K562 (cell line): ENCODE results near the gene ATE1. TPM values are rescaled to one million over a fixed set of nuclear protein-coding genes. Genes with fewer than 3 reads are reported as not detected.

Experiments used
- ATAC-seq: fragments of 200-7000 bp; cut with Tn5 transposase; 3 replicates; pipeline ENCODE4 v1.9.1; 2020; ENCODE audit warnings: moderate library complexity
- BruUV-seq: library from RNA; stranded (reverse); fragments of 400-500 nt; replicated peaks from 2 replicates; lab custom pipeline; 2021; lab: Mats Ljungman, UMichigan
- CTCF ChIA-PET: fragments of 300-600 bp; formaldehyde crosslinking; extraction: SDS; loops from one replicate; lab custom pipeline; 2021; ENCODE audit warnings: low intra/inter-chr PET ratio; lab: Yijun Ruan, JAX
- POLR2A ChIA-PET: fragments of 300-600, 350-650 bp; sonication (Branson Sonifier 250); formaldehyde crosslinking; extraction: SDS; loops from one replicate; lab custom pipeline; 2021; ENCODE audit warnings: antibody characterized with exemption, inconsistent platforms; lab: Yijun Ruan, JAX
- DNase-seq, 4 experiments: peaks; one replicate each; pipeline versions ENCODE4 v3.0.0 to v3.0.0-alpha.2; 2011 to 2018; ENCODE audit warnings: low spot score in 3 of 4, mixed read lengths in 3 of 4; ENCODE audit errors: extremely low read depth in 1 of 4
- FAIRE-seq: peaks from 2 replicates; lab custom pipeline; 2011; peaks lifted over from hg19 to GRCh38; lab: Jason Lieb, UNC
- H2AFZ ChIP-seq: 2 replicates; pipeline ENCODE4 v1.6.0; 2011; ENCODE audit warnings: low read depth, low read length, control low read depth, inconsistent platforms
- H3K27ac ChIP-seq: fragments of 200-600 bp; 3 replicates; pipeline ENCODE4 v1.8.0; 2011; ENCODE audit warnings: low read depth, mild to moderate bottlenecking, control low read depth, inconsistent platforms, low read length, moderate library complexity, mixed read lengths; ENCODE audit errors: extremely low read depth
- H3K27me3 ChIP-seq, 2 experiments: fragments of 300-600 bp in 1 of 2; 2 replicates in 1 of 2; 3 replicates in 1 of 2; pipeline versions ENCODE4 v1.6.0 to v1.8.0; 2011; ENCODE audit warnings: inconsistent platforms in 2 of 2, low read length in 2 of 2, mild to moderate bottlenecking in 1 of 2, mixed read lengths in 1 of 2, moderate library complexity in 1 of 2; ENCODE audit not compliant: control insufficient read depth in 2 of 2, insufficient read depth in 2 of 2
- H3K36me3 ChIP-seq: fragments of 300-600 bp; 3 replicates; pipeline ENCODE4 v1.8.0; 2011; ENCODE audit warnings: mild to moderate bottlenecking, low read length, inconsistent platforms; ENCODE audit not compliant: control insufficient read depth, insufficient read depth
- H3K4me1 ChIP-seq, 2 experiments: fragments of 200-600 bp in 1 of 2; replicated peaks in 1 of 2; 2 replicates in 1 of 2; 3 replicates in 1 of 2; pipeline versions ENCODE4 v1.5.1 to v1.8.0; 2011; ENCODE audit warnings: inconsistent platforms in 2 of 2, low read length in 2 of 2, mild to moderate bottlenecking in 1 of 2, mixed read lengths in 1 of 2, moderate library complexity in 1 of 2; ENCODE audit not compliant: control insufficient read depth in 2 of 2, insufficient read depth in 2 of 2
- H3K4me2 ChIP-seq: 2 replicates; pipeline ENCODE4 v1.6.1; 2011; ENCODE audit warnings: low read length, control low read depth, inconsistent platforms, mixed read lengths; ENCODE audit not compliant: insufficient read depth
- H3K4me3 ChIP-seq: fragments of 200-600 bp; sonication (generic), shearing (Covaris generic); 2 replicates; pipeline ENCODE4 v1.5.1; 2016; ENCODE audit warnings: control low read depth, inconsistent platforms
- H3K79me2 ChIP-seq: fragments of 200-600 bp; 3 replicates; pipeline ENCODE4 v1.8.0; 2011; ENCODE audit warnings: low read length, inconsistent platforms; ENCODE audit not compliant: control insufficient read depth, insufficient read depth
- H3K9ac ChIP-seq, 2 experiments: 2 replicates each; pipeline versions ENCODE4 v1.6.0 to v1.6.1; 2011; ENCODE audit warnings: low read depth in 2 of 2, low read length in 2 of 2, control low read depth in 1 of 2, inconsistent platforms in 1 of 2, mild to moderate bottlenecking in 1 of 2, mixed read lengths in 1 of 2; ENCODE audit not compliant: insufficient read depth in 1 of 2
- H3K9me1 ChIP-seq: one replicate; pipeline ENCODE4 v1.6.0; 2011; ENCODE audit warnings: inconsistent platforms, mild to moderate bottlenecking, low read length, moderate library complexity; ENCODE audit not compliant: control insufficient read depth, insufficient read depth
- H3K9me3 ChIP-seq: replicated peaks from 2 replicates; pipeline ENCODE4 v1.5.1; 2011; ENCODE audit warnings: low read depth, low read length, inconsistent platforms; ENCODE audit not compliant: control insufficient read depth, insufficient read depth
- H4K20me1 ChIP-seq: replicated peaks from 2 replicates; pipeline ENCODE4 v1.6.1; 2011; ENCODE audit warnings: low read length, inconsistent platforms, mixed read lengths; ENCODE audit not compliant: control insufficient read depth, insufficient read depth
- BHLHE40 ChIP-seq: IDR thresholded peaks from 2 replicates; pipeline ENCODE4 v1.6.1; 2011; ENCODE audit warnings: low read length, improper control_type of control experiment
- CBFA2T2 ChIP-seq: fragments of 450-650 bp; conservative IDR thresholded peaks from 2 replicates; pipeline ENCODE4 v1.6.1; 2017; ENCODE audit warnings: mild to moderate bottlenecking
- HNRNPL ChIP-seq: fragments of 200-400 bp; formaldehyde crosslinking; IDR thresholded peaks from 2 replicates; pipeline ENCODE4 v1.6.1; 2017; ENCODE audit warnings: low read depth, mild to moderate bottlenecking, low read length
- NONO ChIP-seq, 2 experiments: fragments of 200-400 bp in 1 of 2; fragments of 450-650 bp in 1 of 2; formaldehyde crosslinking in 1 of 2; IDR thresholded peaks; 2 replicates each; pipeline ENCODE4 v1.6.1; 2017; ENCODE audit warnings: low read depth in 2 of 2, mild to moderate bottlenecking in 2 of 2, moderate library complexity in 2 of 2, low read length in 1 of 2
- PHTF2 ChIP-seq: fragments of 250-450 bp; sonication (Bioruptor Pico); IDR thresholded peaks from 2 replicates; pipeline ENCODE4 v1.5.0; 2021; ENCODE audit warnings: mild to moderate bottlenecking
- RCOR1 ChIP-seq, 2 experiments: IDR thresholded peaks; 2 replicates each; pipeline ENCODE4 v1.6.1; 2012; ENCODE audit warnings: low read depth in 2 of 2, low read length in 2 of 2, borderline replicate concordance in 1 of 2, improper control_type of control experiment in 1 of 2
- SUPT5H ChIP-seq: fragments of 450-650 bp; IDR thresholded peaks from 2 replicates; pipeline ENCODE4 v1.6.1; 2016
- YBX1 ChIP-seq: fragments of 450-650 bp; IDR thresholded peaks from 2 replicates; pipeline ENCODE4 v1.7.1; 2016; ENCODE audit warnings: mild to moderate bottlenecking
- ZNF75A ChIP-seq: fragments of 450-650 bp; formaldehyde crosslinking; IDR thresholded peaks from 2 replicates; pipeline ENCODE4 v1.4.0; 2020; ENCODE audit warnings: mild to moderate bottlenecking
- ZNF778 ChIP-seq: fragments of 450-650 bp; formaldehyde crosslinking; IDR thresholded peaks from 2 replicates; pipeline ENCODE4 v1.4.0; 2020; ENCODE audit warnings: mild to moderate bottlenecking, moderate library complexity
- ZSCAN29 ChIP-seq: fragments of 450-650 bp; IDR thresholded peaks from 2 replicates; pipeline ENCODE4 v1.6.1; 2017
- WGBS: fragments of 100-300 bp; shearing (Covaris generic); methylation state at CpG from one replicate; pipeline ENCODE4 v1.1.6; 2016; ENCODE audit warnings: low coverage, mixed read lengths; ENCODE audit not compliant: insufficient coverage; ENCODE audit errors: missing lambda C conversion rate; 5-methylcytosine and 5-hydroxymethylcytosine counted together
- in situ Hi-C: fragments of 300-500 bp; cut with MboI; formaldehyde crosslinking; loops from 4 replicates; pipeline ENCODE4 v1.15.0; 2018; ENCODE audit warnings: inconsistent platforms, mixed read lengths
- intact Hi-C: fragments of 100-400 bp; cut with micrococcal nuclease; formaldehyde crosslinking; loops from 2 replicates; pipeline ENCODE4 v1.14.2; 2022
- polyA plus RNA-seq, 8 experiments: library from polyadenylated mRNA; depleted of rRNA in 4 of 8; stranded (reverse) in 5 of 8; unstranded in 3 of 8; fragments of >200 nt; fragmentation: Nextera tagmentation in 2 of 8; fragmentation: Illumina TruSeq in 1 of 8; extraction: Ambion mirVana in 2 of 8; extraction: Trizol in 1 of 8; gene quantifications; 2 replicates each; pipeline versions ENCODE4 v1.2.1 to v1.2.3, GENCODE V29; 2011 to 2014; ENCODE audit warnings: inconsistent platforms in 1 of 8, missing spikeins in 1 of 8
- total RNA-seq, 7 experiments: library from RNA; depleted of rRNA in 6 of 7; stranded (reverse); fragments of >200 nt in 6 of 7; fragmentation: Illumina TruSeq in 2 of 7; extraction: Trizol in 2 of 7; gene quantifications; 2 replicates each; pipeline versions ENCODE4 v1.2.1 to v1.2.3, GENCODE V29; 2011 to 2021; ENCODE audit warnings: low replicate concordance in 1 of 7
- TF ChIP-seq, protein P1 (sequence below): IDR thresholded peaks from 3 replicates; pipeline ENCODE4 v1.6.1; 2011; ENCODE audit warnings: borderline replicate concordance, mild to moderate bottlenecking; ENCODE audit not compliant: insufficient read length, insufficient read depth
- TF ChIP-seq, protein P2 (sequence below): fragments of 200-600 bp; sonication (generic); IDR thresholded peaks from one replicate; pipeline ENCODE4 v1.6.1; 2012; ENCODE audit warnings: mild to moderate bottlenecking, low read depth, low read length, inconsistent platforms

ATE1 gene
- total and polyA plus RNA-seq, 9 of the 15 experiments (the other 6 are each of a cell fraction or from before 2014, with no cell fraction given): 3.0 to 14.2 (median 8.8) TPM

DNA sequence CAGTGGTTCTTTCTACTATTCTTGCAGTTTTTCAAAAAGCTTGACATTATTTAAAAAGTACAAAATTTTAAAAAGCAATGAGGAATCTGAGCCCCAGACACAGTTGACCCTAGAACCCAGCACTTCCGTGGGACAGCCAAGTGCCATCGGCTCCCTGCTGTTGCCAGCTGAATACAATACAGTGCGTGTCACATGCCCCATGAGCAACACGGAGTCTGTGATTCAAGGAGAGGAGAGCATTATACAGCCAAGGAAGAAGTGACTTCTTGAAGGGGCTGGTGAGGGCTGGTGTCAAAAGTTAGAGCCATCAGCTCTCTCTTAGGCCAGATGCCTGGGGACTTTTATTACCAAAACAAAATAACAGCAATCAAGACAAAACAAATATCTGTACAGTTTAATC lies 206.6 kb downstream of the ATE1 start:
- ChIA-PET POLR2A (interaction anchor here (1.4 kb wide), 1 partner anchor 40 kb away, joined by 3 read pairs; no protein-coding TSS in a partner anchor), CTCF (no interaction called here)
- no peaks in the 10 kb centered on the region for H3K4me1 ChIP-seq
- 3% methylated on average over 4 of the region's 4 CpGs for WGBS
- peaks cover under 1 to 7% of the 10 kb centered on the region in 2 experiments; a peak in 3 of 5 replicates for H3K27me3 ChIP-seq
- no peaks in the 10 kb centered on the region for H3K36me3 ChIP-seq
- no peak for ATAC-seq
- H3K79me2 ChIP-seq: no peaks in the 10 kb centered on the region
- BruUV-seq: no TSS peak
- H3K4me3 ChIP-seq: no peak overlapping the region
- H2AFZ ChIP-seq: no peak overlapping the region
- no peaks in the 10 kb centered on the region for H3K9me1 ChIP-seq
- intact Hi-C loops (no loop called here), in situ Hi-C loops (no loop called here)
- H3K9me3 ChIP-seq: no peaks in the 10 kb centered on the region
- no peaks in the 10 kb centered on the region for H4K20me1 ChIP-seq
- H3K4me2 ChIP-seq: no peak overlapping the region
- no peak overlapping the region for H3K9ac ChIP-seq
- no peak for FAIRE-seq
- no peak overlapping the region for H3K27ac ChIP-seq
- no peak for DNase-seq
- TF ChIP-seq SUPT5H (no peak), ZNF778 (CRISPR knock-in tag) (no peak), YBX1 (no peak), BHLHE40 (no peak), CBFA2T2 (no peak), RCOR1 (IDR thresholded peaks at IDR 0.05; ENCODE audit: borderline replicate concordance in 1 of 2, low read depth in 2 of 2, low read length in 2 of 2) (no peak), PHTF2 (CRISPR knock-in tag) (no peak), NONO (IDR thresholded peaks at IDR 0.05; ENCODE audit: low read depth in 2 of 2, low read length in 1 of 2) (no peak), ZNF75A (CRISPR knock-in tag) (no peak), ZSCAN29 (no peak), HNRNPL (no peak)
- TF ChIP-seq, protein P1, sequence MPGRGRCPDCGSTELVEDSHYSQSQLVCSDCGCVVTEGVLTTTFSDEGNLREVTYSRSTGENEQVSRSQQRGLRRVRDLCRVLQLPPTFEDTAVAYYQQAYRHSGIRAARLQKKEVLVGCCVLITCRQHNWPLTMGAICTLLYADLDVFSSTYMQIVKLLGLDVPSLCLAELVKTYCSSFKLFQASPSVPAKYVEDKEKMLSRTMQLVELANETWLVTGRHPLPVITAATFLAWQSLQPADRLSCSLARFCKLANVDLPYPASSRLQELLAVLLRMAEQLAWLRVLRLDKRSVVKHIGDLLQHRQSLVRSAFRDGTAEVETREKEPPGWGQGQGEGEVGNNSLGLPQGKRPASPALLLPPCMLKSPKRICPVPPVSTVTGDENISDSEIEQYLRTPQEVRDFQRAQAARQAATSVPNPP: no peak
- TF ChIP-seq, protein P2, sequence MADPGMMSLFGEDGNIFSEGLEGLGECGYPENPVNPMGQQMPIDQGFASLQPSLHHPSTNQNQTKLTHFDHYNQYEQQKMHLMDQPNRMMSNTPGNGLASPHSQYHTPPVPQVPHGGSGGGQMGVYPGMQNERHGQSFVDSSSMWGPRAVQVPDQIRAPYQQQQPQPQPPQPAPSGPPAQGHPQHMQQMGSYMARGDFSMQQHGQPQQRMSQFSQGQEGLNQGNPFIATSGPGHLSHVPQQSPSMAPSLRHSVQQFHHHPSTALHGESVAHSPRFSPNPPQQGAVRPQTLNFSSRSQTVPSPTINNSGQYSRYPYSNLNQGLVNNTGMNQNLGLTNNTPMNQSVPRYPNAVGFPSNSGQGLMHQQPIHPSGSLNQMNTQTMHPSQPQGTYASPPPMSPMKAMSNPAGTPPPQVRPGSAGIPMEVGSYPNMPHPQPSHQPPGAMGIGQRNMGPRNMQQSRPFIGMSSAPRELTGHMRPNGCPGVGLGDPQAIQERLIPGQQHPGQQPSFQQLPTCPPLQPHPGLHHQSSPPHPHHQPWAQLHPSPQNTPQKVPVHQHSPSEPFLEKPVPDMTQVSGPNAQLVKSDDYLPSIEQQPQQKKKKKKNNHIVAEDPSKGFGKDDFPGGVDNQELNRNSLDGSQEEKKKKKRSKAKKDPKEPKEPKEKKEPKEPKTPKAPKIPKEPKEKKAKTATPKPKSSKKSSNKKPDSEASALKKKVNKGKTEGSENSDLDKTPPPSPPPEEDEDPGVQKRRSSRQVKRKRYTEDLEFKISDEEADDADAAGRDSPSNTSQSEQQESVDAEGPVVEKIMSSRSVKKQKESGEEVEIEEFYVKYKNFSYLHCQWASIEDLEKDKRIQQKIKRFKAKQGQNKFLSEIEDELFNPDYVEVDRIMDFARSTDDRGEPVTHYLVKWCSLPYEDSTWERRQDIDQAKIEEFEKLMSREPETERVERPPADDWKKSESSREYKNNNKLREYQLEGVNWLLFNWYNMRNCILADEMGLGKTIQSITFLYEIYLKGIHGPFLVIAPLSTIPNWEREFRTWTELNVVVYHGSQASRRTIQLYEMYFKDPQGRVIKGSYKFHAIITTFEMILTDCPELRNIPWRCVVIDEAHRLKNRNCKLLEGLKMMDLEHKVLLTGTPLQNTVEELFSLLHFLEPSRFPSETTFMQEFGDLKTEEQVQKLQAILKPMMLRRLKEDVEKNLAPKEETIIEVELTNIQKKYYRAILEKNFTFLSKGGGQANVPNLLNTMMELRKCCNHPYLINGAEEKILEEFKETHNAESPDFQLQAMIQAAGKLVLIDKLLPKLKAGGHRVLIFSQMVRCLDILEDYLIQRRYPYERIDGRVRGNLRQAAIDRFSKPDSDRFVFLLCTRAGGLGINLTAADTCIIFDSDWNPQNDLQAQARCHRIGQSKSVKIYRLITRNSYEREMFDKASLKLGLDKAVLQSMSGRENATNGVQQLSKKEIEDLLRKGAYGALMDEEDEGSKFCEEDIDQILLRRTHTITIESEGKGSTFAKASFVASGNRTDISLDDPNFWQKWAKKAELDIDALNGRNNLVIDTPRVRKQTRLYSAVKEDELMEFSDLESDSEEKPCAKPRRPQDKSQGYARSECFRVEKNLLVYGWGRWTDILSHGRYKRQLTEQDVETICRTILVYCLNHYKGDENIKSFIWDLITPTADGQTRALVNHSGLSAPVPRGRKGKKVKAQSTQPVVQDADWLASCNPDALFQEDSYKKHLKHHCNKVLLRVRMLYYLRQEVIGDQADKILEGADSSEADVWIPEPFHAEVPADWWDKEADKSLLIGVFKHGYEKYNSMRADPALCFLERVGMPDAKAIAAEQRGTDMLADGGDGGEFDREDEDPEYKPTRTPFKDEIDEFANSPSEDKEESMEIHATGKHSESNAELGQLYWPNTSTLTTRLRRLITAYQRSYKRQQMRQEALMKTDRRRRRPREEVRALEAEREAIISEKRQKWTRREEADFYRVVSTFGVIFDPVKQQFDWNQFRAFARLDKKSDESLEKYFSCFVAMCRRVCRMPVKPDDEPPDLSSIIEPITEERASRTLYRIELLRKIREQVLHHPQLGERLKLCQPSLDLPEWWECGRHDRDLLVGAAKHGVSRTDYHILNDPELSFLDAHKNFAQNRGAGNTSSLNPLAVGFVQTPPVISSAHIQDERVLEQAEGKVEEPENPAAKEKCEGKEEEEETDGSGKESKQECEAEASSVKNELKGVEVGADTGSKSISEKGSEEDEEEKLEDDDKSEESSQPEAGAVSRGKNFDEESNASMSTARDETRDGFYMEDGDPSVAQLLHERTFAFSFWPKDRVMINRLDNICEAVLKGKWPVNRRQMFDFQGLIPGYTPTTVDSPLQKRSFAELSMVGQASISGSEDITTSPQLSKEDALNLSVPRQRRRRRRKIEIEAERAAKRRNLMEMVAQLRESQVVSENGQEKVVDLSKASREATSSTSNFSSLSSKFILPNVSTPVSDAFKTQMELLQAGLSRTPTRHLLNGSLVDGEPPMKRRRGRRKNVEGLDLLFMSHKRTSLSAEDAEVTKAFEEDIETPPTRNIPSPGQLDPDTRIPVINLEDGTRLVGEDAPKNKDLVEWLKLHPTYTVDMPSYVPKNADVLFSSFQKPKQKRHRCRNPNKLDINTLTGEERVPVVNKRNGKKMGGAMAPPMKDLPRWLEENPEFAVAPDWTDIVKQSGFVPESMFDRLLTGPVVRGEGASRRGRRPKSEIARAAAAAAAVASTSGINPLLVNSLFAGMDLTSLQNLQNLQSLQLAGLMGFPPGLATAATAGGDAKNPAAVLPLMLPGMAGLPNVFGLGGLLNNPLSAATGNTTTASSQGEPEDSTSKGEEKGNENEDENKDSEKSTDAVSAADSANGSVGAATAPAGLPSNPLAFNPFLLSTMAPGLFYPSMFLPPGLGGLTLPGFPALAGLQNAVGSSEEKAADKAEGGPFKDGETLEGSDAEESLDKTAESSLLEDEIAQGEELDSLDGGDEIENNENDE: no peak
